NOMO-1 treated with DMSO at 0.1 percent for 48 hours (cell line): ENCODE data around the gene FRMD4A.
A peak's percentile ranks its signal among the peaks of the same experiment; 100 is the strongest.

Experiments
- DNase-seq: peaks from one replicate; lab custom pipeline; 2025; ENCODE audit not compliant: unreplicated experiment; lab: John Stamatoyannopoulos, UW

The FRMD4A gene

DNA sequence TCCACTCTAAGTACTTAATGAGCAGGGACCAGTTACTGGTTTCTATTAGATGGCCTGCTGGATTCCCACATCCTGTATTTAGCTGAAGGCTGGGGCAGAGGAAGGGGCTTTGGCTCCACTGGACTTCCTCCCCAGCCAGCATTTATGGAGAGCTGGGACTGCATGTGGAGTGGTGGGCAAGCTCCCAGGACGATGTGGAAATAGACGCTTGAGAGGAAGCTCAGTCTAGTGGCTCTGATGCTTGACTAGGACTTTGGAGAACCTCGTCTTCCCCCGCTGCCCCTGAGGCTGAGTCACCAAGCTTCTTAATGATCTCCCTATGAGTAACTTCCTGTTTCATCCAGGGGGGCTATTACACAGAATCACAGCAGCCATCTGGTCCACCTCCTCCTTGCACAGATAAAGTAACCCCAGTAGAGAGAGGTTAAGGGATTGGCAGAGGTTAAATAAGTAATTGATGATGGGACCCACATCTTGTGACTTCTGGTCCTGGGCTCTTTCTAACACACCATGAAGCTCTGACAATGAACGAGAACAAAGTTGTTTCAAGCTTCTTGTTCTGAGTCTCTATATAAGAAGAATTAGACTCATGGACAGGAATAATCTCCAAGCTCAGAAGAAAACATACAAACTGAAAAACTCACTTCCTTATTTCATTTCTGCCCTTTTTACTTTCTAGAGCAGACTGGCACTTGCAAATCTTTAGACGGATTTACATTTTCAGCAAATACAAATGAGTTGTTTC lies 617.7 kb downstream of the FRMD4A start:
- DNase-seq: peak; percentile 94

DNA sequence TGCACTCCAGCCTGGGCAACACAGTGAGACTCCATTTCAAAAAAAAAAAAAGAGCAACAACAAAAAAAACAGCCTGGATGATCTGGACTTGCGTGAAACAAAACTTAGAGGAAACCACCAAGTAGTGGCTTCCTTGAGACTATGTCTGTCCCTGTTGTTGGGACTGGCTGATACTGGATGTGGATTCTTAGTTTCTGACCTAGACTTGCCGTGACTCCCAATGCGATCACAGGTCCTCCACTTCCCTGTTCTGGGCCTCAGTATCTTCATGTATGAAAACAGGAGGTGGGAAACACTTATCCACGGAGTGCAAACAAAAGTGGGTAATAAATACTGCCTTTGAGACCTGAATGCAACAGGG lies 618.3 kb downstream of the FRMD4A start:
- DNase-seq: peak; percentile 49

DNA sequence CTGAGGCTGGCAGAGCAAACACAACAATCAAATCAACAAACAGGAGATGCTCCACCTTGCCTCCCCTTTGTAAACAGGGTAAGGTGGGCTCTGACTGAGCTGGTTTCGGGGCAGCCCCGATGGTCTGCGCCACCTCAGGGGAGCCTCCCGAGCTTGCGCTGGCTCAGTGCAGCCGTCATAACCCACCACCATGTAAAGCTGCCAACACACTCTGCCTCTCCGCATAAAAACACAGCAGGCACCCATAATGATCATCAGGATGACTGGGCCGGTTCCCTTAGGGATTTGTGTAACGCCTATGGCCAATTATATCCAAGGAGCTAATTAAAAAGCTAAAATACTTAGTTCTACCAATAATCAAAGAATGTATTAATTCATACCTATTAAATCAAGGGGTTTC lies 619.4 kb downstream of the FRMD4A start:
- no peak for DNase-seq

DNA sequence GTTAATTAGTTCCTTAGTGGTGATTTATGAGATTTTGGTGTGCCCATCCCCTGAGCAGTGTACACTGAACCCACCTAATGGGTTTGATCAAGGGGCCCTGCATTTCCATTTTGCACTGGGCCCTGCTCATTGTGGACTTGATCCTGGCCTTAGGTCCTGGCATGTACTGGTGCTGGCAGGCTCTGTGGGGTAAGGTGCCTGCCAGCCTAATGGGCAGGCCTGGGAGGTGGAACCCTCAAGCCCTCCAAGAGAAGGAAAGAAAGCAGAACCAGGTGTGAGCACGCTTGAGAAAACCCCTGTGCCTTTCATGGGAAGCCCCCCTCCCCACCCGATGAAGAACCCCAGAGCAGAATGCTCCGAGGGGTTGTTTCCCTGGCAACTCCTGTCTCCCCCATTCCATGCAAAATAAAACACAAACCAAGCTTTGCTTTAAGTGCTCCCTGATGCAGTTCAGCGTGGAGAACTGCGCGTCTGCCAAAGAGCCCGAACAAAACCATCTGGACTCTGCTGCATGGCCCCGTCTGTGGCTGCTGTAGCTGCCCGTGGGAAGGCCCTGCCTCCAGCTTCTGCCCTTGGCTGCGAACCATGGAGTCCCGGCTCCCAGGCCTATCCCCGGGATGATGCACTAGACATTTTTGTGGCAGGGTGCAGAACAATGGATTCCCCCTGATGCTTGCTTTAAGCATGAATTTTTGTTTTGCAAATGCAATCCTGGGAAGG lies 620.6 kb downstream of the FRMD4A start:
- no peak for DNase-seq

DNA sequence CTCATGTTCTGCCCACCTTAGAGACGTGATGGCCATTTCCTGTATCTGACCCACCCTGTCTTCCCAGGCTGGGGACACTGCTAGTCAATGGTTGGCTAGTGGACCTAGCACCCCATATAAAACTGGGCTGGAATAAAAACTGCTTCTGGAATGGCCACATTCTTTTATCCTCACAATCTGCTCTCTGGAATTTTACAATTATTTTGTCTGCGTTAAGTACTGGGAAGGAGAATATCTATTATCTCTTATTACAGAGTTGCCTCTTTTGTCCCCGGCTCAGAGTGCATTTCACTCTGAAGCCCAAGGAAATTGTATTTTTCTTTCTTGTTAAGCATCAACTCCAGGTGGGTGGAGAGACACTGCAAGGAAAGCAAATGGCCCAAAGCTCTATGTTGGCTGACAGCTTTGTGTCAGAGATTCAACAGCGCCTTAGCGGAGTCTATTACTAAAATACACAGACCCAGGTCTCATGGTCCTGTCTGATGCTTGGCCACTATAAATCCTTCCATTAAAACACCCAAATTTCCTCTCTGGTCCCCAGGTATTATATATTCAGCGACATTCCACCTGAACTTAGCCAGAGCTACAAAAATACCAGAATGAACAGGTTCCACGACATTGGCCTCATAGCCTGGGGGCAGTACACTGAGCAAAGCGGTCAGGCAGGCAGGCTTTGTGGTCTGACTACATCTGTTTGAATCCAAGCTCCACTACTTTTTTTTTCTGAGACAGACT lies 622.3 kb downstream of the FRMD4A start:
- no peak for DNase-seq

DNA sequence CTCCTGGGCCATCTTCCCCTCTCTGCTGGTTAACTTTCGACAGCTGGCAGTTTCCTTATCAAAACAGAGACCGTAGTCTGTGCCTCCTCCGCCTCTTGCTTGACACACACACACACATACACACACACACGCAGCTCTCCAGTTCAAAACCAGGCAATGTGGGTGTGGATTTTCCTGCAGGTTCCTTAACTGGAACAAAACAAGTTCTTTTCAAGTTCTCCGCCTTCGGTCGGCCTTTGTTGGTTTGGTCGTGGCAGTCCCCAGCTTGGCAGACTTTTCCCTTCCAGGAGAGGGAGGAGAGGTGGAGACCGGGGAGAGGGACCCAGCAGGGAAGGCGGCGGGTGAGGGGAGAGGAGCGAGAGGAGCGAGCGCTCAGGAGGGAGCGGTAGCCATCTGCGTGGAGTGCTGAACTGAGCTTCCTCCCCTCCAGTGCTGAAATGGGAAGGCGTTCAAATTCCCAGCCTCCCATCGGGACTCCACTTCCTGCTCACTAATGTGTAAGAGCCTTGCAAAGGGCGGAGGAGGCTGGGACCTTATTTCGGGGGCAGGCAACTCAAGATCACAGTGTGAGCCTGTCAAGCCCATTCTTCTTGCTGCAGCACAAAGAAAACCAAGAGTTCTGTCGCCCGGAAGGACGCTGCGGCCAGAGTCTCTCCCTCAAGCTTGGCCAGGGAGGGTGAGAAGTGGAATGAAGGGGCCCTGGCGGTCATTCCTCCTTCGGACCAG lies 623.4 kb downstream of the FRMD4A start:
- DNase-seq: no peak

DNA sequence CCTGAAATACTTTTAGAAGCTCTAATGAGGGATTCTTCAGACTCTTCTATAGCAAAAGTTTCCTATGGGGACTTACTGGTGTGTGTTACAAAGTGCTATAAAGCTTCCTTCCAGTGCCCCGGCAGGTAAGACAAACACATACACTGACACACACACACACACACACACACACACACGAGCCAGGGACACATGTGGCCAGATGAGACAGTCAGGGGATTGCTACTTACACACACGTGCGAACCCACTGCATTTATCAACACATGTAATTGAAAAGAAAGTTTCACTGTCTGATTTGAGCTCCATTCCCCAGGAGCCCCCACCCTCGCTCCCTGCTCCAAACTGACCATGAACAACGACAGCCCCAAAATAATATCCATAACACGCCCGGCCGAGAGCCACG lies 624.1 kb downstream of the FRMD4A start:
- DNase-seq: no peak

DNA sequence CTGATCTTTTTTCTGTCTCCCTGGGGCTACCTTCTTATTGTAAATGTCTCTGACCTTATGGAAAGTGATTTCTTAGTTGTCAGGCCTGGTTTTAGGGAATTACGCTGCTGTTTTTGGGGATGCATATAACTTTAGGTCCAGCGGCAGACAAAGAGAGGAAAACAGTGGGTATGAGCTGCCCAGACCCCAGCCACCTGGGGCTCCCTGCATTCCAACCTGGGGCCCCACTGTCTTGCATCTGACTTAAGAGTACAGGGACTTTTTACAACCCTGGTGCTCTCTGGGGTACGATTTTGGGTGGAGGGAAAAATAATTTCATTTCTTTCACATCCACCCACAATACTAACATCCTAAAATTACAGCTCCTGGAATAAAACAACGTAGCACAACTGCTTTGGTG lies 624.5 kb downstream of the FRMD4A start:
- DNase-seq: no peak

DNA sequence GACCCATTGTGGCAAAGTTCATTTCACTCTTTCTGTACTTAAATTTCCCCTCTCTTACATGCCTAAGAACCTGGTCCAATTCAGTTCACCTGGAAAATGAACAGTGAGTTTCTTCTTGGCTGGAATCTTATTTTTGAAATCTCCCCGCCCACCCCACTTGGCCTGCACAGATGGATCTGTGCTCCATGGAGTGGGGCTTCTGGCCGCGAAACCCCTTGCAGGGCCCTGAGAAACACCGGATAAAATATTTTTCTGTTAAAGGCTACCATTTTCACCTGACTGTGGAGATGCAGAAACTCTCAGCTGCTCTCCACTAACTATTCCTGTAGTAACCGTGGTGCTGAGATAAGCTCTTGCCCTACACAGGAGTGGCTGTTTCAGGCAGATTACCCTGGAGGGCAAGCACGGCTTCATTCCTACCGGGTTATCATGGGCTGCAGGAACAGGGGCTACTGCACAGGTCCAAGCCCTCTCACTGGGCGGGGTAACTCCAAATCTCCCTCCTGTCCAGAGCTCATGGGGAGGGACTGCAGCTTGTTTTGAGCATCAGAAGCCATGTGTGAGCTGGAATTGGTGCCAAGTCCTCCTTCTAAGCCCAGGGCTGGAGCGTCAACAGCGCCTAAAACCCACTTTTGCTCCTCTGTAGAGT lies 625.1 kb downstream of the FRMD4A start:
- DNase-seq: no peak

DNA sequence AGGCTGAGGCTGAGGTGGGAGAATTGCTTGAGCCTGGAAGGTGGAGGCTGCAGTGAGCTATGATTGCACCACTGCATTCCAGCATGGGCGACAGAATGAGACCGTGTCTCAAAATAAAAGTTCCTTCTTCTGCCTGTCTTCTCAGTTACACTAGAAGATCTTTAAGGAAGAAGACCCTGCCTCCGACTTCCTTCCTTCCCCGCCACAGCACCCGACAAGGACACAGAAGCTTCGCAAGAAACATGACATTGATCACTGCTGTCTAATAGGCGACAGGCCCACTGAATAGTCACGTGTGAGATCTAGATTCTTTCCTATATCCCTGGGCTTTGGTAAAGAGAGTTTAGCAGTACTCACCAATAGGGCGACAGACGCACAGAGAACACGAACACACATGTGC lies 625.8 kb downstream of the FRMD4A start:
- no peak for DNase-seq

DNA sequence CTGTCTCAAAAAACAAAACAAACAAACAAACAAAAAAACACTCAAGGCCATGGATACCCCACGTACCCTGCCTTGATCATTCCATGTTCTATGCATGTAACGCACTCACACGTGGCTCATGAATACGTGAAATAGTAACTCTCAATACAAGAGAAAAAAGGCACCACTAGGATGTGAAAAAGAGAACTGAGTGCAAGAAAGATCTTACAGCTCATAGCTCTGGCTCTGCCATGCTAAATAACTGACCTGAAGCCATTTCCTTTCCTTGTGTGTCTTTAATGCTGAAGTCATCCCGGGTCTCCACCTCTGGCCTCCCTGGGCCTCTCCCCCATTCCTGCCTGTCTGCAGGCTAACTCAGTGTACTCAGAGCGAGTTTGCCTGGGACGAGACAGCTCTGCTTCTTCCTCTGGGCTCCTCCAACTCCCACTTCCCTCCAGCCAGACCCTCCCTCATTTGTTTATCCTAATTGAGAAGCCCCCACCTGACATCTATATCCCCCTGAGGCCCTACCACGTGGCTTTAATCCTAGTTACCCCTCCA lies 626.7 kb downstream of the FRMD4A start:
- DNase-seq: no peak

DNA sequence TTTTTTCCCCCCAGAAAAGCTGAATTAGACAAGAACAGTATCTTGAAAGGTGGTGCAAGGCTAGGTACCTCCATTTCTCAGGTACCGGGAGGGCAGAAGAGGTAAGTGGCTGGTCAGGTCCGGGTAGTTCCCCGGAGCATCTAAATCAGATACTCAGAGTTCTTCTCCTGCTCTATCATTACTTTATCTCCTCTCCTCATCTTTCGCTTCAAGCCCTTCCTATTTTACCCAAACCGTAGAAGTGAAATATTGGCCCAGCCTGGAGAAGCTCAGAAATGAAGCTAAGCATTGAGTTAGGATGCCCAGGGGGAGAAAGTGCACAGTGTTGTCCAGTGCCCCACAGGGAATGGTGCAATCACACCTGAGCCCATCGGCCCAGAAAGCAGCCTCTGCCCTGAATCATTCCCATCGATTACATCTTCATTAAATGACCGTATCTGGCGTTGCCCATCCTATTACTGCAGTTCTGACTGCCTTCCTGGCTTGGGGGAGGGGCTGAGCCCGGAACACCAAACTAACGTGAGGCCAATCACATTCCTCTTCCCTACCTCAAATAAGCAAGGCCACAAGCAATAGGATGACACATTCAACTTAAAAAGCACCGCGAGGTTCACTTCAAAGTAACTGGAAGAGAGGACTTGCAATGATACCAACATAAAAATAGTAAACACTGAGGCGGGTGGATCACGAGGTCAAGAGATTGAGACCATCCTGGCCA lies 627.5 kb downstream of the FRMD4A start:
- DNase-seq: no peak

DNA sequence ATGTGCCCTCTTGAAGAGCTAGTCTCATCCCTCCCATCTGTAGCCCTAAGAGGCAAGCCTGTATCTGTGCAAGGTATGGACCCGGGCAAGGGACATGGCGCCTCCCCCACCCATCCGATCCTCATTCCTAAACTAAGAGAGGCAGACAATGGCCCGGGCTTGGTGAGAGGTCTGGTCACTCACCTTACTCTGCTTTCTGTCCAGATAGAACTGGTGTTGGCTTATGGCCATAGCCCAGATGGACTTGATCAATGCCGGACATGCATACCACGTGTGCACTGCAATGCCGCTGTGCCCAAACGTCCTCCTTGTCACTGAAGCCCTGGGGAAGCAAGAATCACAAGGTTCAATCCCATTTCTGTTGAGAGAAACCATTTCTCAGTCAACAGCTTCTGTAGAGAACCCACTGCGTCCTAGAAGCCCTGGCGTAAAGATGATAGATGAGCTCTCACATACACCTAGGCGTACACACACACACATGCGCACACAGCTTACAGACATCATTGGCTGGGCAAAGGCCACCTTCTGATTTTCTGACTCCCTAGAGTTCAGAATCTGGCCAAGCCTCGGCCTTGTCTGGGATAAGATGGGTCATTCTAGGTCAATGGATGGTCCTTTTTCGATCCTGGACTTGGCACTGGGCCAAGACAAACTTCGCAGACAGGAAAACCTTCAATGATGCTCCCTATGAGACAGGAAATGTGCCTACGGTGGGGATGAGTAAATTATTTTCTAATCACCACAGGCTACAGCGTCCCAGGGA lies 629.4 kb downstream of the FRMD4A start:
- DNase-seq: no peak

DNA sequence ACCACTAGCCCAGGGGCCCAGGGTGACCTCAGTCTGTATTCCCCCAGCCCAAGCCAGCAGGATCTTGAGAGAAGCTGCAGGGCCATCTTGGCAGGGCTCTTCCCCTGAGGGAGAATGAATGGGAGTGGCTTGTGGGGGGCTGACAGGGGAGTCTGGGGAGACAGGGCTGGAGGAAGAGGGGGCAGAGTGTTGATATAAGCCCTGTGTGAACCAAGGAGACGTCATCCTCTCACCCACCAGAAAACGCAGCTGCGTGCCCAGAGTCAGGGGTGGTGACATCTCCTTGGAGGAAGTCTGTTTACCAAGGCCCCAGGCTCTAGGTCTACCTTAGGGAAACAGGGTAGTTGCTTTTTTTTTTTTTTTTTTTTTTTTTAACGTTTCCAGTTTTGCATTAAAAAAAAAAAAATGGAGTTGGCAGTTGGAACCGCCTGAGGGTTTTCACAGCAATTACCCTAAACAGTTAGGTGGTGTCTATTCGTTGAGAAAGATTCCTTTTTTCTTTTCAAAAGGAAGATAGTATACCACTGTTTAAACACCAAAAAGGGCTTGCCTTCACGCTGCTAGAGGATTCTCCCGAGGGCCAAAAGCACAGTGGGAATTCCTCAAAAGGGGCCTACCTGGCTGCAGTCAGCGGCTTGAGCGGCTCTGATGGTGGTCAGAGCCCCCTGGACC lies 630.1 kb downstream of the FRMD4A start:
- DNase-seq: no peak

DNA sequence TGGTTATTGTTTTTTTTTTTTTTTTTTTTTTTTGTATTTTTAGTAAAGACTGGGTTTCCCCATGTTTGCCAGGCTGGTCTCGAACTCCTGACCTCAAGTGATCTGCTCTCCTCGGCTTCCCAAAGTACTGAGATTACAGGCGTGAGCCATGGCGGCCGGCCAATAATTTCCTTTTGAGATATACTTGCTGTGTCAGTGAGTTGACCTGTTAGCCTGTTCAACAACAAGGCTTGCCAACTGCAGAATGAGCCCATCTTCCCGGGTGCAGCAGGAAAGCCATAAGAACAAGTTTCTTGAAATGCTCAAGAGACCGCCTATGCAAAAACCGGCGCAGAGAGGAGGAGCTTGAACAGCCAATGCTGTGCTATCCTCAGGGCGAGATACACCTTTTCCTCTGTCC lies 631.5 kb downstream of the FRMD4A start:
- DNase-seq: no peak

DNA sequence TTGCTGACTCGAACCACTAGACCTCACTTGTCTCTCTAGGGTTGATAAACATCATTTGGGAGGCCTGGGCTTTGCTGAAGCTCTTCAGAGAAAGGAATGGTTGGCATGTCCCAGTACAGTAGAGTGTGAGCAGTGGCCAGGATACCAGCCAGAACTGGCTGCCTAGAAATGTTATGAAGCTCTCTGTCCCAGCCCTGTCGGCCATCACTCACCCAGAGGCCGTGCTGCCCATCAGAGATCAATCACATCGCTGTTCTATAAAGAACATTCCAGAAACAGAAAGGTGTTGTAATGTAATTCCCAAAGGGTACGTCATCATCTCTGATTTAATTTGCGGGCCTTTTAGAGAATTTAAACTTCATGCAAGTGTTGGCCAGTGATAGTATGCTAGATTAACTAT lies 632.5 kb downstream of the FRMD4A start:
- no peak for DNase-seq

DNA sequence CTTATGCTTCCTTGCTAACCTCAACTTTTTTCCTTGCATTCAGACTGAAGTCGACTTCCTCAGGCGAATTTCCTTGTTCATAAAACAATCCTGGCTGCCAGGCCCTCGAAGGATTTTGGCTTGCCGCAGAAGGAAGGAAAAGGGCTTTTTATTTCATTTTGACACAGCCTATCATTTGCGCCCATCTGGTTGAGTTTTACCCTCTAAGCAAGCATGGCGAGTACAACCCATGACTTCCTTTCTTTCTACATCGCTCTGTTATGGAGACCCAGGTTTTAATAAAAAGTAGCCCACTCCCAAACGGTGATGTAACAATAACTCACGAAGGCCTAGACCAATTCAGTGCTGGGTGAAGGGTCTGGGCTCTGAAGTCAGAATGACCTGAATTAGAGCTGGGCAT lies 634.7 kb downstream of the FRMD4A start:
- DNase-seq: no peak

DNA sequence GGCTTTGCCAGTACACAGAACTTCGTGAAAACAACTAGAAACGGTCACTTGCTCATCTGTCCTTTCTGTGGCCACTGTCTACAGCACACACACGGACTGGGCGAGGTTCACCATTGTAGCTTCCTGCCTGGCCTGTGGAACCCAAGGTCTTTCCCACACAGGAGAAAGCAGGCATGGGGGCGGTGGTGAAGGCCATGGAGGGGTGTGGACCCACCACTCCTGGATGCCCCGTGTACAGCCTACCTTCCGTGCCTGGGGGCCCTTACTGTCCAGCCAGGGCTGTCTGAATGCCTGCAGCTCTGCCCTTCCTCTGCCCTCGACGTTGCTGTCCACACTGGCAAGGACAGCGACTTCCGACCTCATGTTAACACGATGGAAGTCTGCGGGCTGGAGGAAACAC lies 635.1 kb downstream of the FRMD4A start:
- DNase-seq: no peak
